ENCODE results near the gene SYNDIG1. TPM values are rescaled to one million over a fixed set of nuclear protein-coding genes. Genes with fewer than 3 reads are reported as not detected.

SYNDIG1 gene
- total RNA-seq, 1 donor: 1.6 TPM

GRCh38 chr20:24698189-24698588, 228.8 kb downstream of the SYNDIG1 start:
- DNase-seq (ENCODE audit: low read depth): no peak
- H3K4me3 ChIP-seq (ENCODE audit: low read depth, low read length): no peak overlapping the region
- no peak for TF ChIP-seq CTCF (IDR thresholded peaks at IDR 0.05; ENCODE audit: insufficient read depth, low read length)

- no peak overlapping the region for H3K4me3 ChIP-seq (ENCODE audit: low read depth, low read length)
- TF ChIP-seq CTCF (IDR thresholded peaks at IDR 0.05; ENCODE audit: insufficient read depth, low read length): no peak
- no peak for DNase-seq (ENCODE audit: low read depth)
These were observed 229.3 kb downstream of the SYNDIG1 start for GRCh38 chr20:24698706-24699206.

DNA sequence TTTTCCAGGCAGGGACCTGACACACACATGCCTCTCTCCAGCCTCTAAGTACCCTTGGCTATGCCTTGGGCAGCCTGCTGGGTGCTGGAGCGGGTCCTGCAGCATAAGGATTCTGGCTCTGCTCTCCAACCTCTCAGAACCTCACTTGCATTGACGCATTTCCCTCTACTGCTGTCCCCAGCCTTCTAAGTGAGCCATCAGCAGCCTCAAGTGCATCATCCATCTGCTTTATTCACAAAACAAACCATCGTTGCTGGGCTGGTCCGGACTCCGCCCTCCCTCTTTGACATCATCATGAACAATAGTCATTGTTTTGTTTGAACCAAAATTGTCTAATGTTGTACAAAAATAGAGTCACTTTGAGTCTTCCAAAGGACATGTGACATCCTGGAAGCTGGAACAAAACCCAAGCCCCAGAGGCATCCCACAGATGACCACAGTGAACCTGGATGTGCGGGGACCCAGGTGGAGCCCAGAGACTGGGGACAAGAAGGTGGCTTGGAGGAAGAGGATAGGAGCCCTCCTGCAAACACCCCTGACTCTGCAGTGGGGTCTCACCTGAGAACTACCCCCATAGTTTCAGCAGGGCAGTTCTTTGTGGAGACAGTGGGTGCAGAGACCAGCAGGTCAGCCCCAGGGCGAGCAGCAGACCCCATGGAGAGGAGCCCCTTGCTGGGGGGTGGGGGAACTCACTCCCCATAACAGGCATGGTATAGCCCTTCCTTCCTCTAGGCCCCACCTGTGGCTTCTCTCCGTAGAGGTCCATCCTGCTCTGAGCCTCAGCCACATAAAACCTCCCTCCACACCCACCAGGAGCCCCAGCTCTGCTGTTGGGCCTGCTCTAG, 230.1 kb downstream of the SYNDIG1 start:
- TF ChIP-seq CTCF (IDR thresholded peaks at IDR 0.05; ENCODE audit: insufficient read depth, low read length): no peak
- DNase-seq (ENCODE audit: low read depth): peak; percentile 9
- no peak overlapping the region for H3K4me3 ChIP-seq (ENCODE audit: low read depth, low read length)

GRCh38 chr20:24700166-24700860, 230.9 kb downstream of the SYNDIG1 start:
- no peak for TF ChIP-seq CTCF (IDR thresholded peaks at IDR 0.05; ENCODE audit: insufficient read depth, low read length)
- no peak overlapping the region for H3K4me3 ChIP-seq (ENCODE audit: low read depth, low read length)
- DNase-seq (ENCODE audit: low read depth): no peak

DNA sequence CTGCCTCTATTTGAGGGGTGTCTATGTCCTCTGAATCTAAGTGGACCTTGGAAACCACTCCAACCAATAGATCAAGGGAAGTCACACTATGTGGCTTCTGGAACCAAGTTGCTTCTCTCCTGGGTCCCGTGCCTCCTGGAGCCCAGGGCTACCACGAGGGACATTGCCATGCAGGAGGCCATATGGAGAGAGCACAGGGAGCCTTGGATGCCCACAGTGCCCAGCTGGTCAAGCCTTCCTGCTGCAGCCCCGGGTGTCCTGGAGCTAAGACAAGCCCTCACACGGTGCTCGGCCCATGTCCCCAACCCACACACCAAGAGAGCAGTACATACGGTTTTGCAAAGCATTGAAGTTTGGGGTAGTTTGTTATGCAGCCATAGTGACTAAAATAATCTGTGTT, 231.6 kb downstream of the SYNDIG1 start:
- no peak overlapping the region for H3K4me3 ChIP-seq (ENCODE audit: low read depth, low read length)
- no peak for TF ChIP-seq CTCF (IDR thresholded peaks at IDR 0.05; ENCODE audit: insufficient read depth, low read length)
- DNase-seq (ENCODE audit: low read depth): no peak

GRCh38 chr20:24701668-24702067, 232.2 kb downstream of the SYNDIG1 start:
- DNase-seq (ENCODE audit: low read depth): no peak
- H3K4me3 ChIP-seq (ENCODE audit: low read depth, low read length): no peak overlapping the region
- no peak for TF ChIP-seq CTCF (IDR thresholded peaks at IDR 0.05; ENCODE audit: insufficient read depth, low read length)
